GM12892 (cell line): ENCODE measurements around the gene CD207.

ENCODE experiments used
- POLR2A ChIP-seq: IDR thresholded peaks from 2 replicates; pipeline ENCODE4 v1.6.1; 2011; ENCODE audit warnings: low read depth, low read length, control low read depth
- POLR2AphosphoS5 ChIP-seq: IDR thresholded peaks from 2 replicates; pipeline ENCODE4 v1.6.1; 2011; ENCODE audit warnings: low read depth, low read length, control low read depth
- TAF1 ChIP-seq: IDR thresholded peaks from 2 replicates; pipeline ENCODE4 v1.6.1; 2011; ENCODE audit warnings: low read depth, mild to moderate bottlenecking, control low read depth, low read length, borderline replicate concordance

DNA sequence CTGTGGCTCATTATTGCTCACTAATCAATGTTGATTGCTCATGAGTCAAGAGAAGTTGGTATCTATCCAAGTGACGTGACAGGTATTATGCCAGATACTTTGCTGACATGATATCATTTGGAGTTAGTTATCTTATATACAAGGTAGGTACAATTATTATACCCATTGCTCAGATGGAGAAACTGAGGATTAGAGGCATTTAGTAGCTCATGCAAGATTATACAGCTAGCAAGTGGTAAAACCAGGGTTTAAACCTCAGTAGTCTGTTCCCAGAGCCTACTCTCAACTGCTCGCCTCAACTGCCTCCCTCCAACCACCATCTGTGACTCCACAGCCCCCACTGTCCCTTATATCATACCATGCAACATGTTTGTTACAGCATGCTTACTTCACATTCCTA, 51.3 kb downstream of the CD207 start:
- TF ChIP-seq POLR2AphosphoS5 (no peak), POLR2A (no peak), TAF1 (no peak)
